ENCODE measurements around the gene CCL14. TPM values are rescaled to one million over a fixed set of nuclear protein-coding genes. Genes with fewer than 3 reads are reported as not detected.
"Not testable (repeated sequence)": the region's sequence is repeated elsewhere in the genome, so short reads cannot be mapped to it uniquely, and the experiment has no call there.

Gene CCL14
- total and polyA plus RNA-seq, 4 donors = 1.9 to 124 (median 40.2) TPM

DNA sequence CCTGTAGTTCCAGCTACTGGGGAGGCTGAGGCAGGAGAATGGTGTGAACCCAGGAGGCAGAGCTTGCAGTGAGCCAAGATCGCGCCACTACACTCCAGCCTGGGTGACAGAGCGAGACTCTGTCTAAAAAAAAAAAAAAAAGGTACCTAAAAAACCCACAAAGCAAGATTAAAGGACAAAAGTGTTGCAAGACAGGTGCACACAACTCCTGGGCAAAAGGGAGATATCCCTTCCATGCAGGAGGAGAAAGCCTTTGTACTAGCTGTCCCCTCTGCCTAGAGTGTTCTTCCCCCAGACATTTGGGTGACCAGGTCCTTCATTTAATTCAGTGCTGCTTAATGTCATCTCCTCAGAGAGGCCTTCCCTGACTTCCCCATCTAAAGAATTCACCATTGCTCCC, 48.0 kb downstream of the CCL14 start:
- WGBS = 99% methylated on average over 3 of the region's 3 CpGs
- DNase-seq (ENCODE audit: low spot score); H3K27me3 ChIP-seq (ENCODE audit: control insufficient read depth in 4 of 4, insufficient read depth in 4 of 4, low read length in 3 of 4); H3K4me1 ChIP-seq (ENCODE audit: control insufficient read depth in 4 of 4, insufficient read depth in 4 of 4, low read length in 3 of 4); H3K27ac ChIP-seq (ENCODE audit: low read depth in 1 of 2, low read length in 2 of 2); H3K9me3 ChIP-seq (ENCODE audit: control insufficient read depth in 4 of 4, low read length in 3 of 4); H3K36me3 ChIP-seq (ENCODE audit: control insufficient read depth in 4 of 4, insufficient read depth in 3 of 4, low read depth in 1 of 4, low read length in 3 of 4); H3K9ac ChIP-seq (ENCODE audit: low read depth in 1 of 2, low read length in 2 of 2); H3K4me3 ChIP-seq (ENCODE audit: low read depth in 1 of 3, low read length in 3 of 3): not testable (repeated sequence)

DNA sequence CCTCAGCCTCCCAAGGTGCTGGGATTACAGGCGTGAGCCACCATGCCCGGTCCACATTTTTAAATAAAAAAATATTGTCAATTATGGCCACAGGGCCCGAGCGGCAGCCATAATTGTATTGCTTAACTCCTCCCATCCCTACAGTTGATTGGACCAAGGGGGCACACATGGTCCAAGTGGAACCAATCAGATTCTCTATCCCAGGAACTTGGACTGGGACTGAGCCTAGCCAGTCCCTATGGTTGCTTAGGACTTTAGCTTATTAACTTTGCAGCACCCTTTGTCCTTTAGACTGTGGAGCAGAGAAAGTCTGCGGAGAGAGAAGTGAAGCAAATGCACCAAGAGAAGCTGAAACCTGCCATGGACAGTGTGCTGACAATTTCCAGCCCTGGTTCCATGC, 50.5 kb downstream of the CCL14 start:
- TF ChIP-seq, protein P1, sequence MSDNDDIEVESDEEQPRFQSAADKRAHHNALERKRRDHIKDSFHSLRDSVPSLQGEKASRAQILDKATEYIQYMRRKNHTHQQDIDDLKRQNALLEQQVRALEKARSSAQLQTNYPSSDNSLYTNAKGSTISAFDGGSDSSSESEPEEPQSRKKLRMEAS (IDR thresholded peaks at IDR 0.05) = no peak
- Histone ChIP-seq H3K4me3 (ENCODE audit: low read depth in 1 of 3, low read length in 3 of 3) (no peak overlapping the region), H3K27me3 (ENCODE audit: control insufficient read depth in 4 of 4, insufficient read depth in 4 of 4, low read length in 3 of 4) (no peaks in the 10 kb centered on the region), H3K9me3 (ENCODE audit: control insufficient read depth in 4 of 4, low read length in 3 of 4) (no peaks in the 10 kb centered on the region), H3K36me3 (ENCODE audit: control insufficient read depth in 4 of 4, insufficient read depth in 3 of 4, low read depth in 1 of 4, low read length in 3 of 4) (no peaks in the 10 kb centered on the region), H3K4me1 (ENCODE audit: control insufficient read depth in 4 of 4, insufficient read depth in 4 of 4, low read length in 3 of 4) (no peaks in the 10 kb centered on the region), H3K27ac (ENCODE audit: low read depth in 1 of 2, low read length in 2 of 2) (no peak overlapping the region), H3K9ac (ENCODE audit: low read depth in 1 of 2, low read length in 2 of 2) (no peak overlapping the region)
- WGBS = 93% methylated on average over 5 of the region's 5 CpGs
- no peak for DNase-seq (ENCODE audit: low spot score)

DNA sequence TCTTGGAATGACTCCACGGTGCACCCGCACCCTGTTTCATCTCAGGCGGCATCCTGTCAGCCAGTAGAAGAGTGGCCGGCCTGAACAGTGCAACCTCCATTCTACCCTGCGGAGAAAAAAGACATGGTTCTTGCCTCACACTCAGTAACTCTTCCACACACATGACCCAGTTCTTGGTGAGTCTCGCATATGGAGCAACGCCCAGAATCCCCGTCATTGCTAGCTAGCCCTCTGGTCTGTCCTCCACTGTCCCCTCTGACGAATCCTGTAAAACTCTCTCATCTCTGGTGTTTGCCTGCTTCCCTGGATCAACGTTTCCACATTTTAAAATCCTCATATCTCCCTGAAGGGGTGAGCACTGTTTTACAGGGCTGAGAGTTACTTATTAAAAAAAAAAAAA, 51.8 kb downstream of the CCL14 start:
- DNase-seq (ENCODE audit: low spot score) = no peak
- Histone ChIP-seq H3K27ac (ENCODE audit: low read depth in 1 of 2, low read length in 2 of 2) (no peak overlapping the region), H3K4me1 (ENCODE audit: control insufficient read depth in 4 of 4, insufficient read depth in 4 of 4, low read length in 3 of 4) (peaks cover 6 to 10% (median 9%) of the 10 kb centered on the region in 4 donors), H3K9me3 (ENCODE audit: control insufficient read depth in 4 of 4, low read length in 3 of 4) (no peaks in the 10 kb centered on the region), H3K4me3 (ENCODE audit: low read depth in 1 of 3, low read length in 3 of 3) (no peak overlapping the region), H3K36me3 (ENCODE audit: control insufficient read depth in 4 of 4, insufficient read depth in 3 of 4, low read depth in 1 of 4, low read length in 3 of 4) (no peaks in the 10 kb centered on the region), H3K9ac (ENCODE audit: low read depth in 1 of 2, low read length in 2 of 2) (no peak overlapping the region), H3K27me3 (ENCODE audit: control insufficient read depth in 4 of 4, insufficient read depth in 4 of 4, low read length in 3 of 4) (no peaks in the 10 kb centered on the region)
- WGBS = 89% methylated on average over 10 of the region's 10 CpGs
- no peak for TF ChIP-seq YY1 (IDR thresholded peaks at IDR 0.05)
- TF ChIP-seq, protein P2, sequence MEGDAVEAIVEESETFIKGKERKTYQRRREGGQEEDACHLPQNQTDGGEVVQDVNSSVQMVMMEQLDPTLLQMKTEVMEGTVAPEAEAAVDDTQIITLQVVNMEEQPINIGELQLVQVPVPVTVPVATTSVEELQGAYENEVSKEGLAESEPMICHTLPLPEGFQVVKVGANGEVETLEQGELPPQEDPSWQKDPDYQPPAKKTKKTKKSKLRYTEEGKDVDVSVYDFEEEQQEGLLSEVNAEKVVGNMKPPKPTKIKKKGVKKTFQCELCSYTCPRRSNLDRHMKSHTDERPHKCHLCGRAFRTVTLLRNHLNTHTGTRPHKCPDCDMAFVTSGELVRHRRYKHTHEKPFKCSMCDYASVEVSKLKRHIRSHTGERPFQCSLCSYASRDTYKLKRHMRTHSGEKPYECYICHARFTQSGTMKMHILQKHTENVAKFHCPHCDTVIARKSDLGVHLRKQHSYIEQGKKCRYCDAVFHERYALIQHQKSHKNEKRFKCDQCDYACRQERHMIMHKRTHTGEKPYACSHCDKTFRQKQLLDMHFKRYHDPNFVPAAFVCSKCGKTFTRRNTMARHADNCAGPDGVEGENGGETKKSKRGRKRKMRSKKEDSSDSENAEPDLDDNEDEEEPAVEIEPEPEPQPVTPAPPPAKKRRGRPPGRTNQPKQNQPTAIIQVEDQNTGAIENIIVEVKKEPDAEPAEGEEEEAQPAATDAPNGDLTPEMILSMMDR (IDR thresholded peaks at IDR 0.05; ENCODE audit: low read depth, low read length, missing input control) = no peak
- TF ChIP-seq, protein P3, sequence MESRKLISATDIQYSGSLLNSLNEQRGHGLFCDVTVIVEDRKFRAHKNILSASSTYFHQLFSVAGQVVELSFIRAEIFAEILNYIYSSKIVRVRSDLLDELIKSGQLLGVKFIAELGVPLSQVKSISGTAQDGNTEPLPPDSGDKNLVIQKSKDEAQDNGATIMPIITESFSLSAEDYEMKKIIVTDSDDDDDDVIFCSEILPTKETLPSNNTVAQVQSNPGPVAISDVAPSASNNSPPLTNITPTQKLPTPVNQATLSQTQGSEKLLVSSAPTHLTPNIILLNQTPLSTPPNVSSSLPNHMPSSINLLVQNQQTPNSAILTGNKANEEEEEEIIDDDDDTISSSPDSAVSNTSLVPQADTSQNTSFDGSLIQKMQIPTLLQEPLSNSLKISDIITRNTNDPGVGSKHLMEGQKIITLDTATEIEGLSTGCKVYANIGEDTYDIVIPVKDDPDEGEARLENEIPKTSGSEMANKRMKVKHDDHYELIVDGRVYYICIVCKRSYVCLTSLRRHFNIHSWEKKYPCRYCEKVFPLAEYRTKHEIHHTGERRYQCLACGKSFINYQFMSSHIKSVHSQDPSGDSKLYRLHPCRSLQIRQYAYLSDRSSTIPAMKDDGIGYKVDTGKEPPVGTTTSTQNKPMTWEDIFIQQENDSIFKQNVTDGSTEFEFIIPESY (IDR thresholded peaks at IDR 0.05) = no peak
- TF ChIP-seq, protein P1 (IDR thresholded peaks at IDR 0.05) = no peak
- TF ChIP-seq, protein P4, sequence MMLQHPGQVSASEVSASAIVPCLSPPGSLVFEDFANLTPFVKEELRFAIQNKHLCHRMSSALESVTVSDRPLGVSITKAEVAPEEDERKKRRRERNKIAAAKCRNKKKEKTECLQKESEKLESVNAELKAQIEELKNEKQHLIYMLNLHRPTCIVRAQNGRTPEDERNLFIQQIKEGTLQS (IDR thresholded peaks at IDR 0.05) = no peak
- no peak for TF ChIP-seq HNF4A (conservative IDR thresholded peaks at IDR 0.05)
- no peak for TF ChIP-seq HNF4G (IDR thresholded peaks at IDR 0.05)
- TF ChIP-seq RAD21 (IDR thresholded peaks at IDR 0.05) = no peak
- TF ChIP-seq FOXA1 (IDR thresholded peaks at IDR 0.05) = no peak
- no peak for TF ChIP-seq TAF1 (conservative IDR thresholded peaks at IDR 0.05)
- TF ChIP-seq EGR1 (IDR thresholded peaks at IDR 0.05; ENCODE audit: low read depth in 2 of 2) = no peak
- no peak for TF ChIP-seq FOXA2 (IDR thresholded peaks at IDR 0.05)
- TF ChIP-seq, protein P5, sequence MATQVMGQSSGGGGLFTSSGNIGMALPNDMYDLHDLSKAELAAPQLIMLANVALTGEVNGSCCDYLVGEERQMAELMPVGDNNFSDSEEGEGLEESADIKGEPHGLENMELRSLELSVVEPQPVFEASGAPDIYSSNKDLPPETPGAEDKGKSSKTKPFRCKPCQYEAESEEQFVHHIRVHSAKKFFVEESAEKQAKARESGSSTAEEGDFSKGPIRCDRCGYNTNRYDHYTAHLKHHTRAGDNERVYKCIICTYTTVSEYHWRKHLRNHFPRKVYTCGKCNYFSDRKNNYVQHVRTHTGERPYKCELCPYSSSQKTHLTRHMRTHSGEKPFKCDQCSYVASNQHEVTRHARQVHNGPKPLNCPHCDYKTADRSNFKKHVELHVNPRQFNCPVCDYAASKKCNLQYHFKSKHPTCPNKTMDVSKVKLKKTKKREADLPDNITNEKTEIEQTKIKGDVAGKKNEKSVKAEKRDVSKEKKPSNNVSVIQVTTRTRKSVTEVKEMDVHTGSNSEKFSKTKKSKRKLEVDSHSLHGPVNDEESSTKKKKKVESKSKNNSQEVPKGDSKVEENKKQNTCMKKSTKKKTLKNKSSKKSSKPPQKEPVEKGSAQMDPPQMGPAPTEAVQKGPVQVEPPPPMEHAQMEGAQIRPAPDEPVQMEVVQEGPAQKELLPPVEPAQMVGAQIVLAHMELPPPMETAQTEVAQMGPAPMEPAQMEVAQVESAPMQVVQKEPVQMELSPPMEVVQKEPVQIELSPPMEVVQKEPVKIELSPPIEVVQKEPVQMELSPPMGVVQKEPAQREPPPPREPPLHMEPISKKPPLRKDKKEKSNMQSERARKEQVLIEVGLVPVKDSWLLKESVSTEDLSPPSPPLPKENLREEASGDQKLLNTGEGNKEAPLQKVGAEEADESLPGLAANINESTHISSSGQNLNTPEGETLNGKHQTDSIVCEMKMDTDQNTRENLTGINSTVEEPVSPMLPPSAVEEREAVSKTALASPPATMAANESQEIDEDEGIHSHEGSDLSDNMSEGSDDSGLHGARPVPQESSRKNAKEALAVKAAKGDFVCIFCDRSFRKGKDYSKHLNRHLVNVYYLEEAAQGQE (IDR thresholded peaks at IDR 0.05) = no peak
- no peak for TF ChIP-seq RXRA (IDR thresholded peaks at IDR 0.05)

Measured in liver (tissue), 9 donors.